SK-N-MC (cell line): Measurements from ENCODE around the gene TACC2.

Experiments used
- EZH2 ChIP-seq: fragments of 200-600 bp; sonication (generic); IDR thresholded peaks from one replicate; pipeline ENCODE4 v1.6.1; 2017; ENCODE audit warnings: antibody characterized with exemption
- POLR2AphosphoS5 ChIP-seq: IDR thresholded peaks from 2 replicates; pipeline ENCODE4 v1.6.1; 2012; ENCODE audit warnings: mild to moderate bottlenecking, low read depth, low read length, borderline replicate concordance

DNA sequence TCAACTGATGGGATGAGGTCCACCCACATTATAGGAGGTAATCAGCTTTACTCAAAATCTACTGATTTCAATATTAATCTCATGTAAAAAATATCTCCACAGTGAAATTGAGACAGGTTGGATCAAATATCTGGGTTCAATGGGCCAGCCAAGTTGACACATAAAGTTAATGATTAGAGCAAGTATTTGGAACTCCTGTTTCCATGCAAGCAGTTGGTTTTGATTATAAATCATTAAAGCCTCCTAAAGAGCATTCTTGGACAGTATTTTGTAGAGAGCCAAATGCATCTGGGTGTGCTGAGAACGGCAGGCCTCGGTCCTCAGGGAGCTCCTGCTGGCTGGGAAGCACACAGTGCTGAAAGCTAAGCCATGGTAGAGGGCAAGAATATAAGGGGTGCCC, 155.2 kb downstream of the TACC2 start:
- TF ChIP-seq POLR2AphosphoS5 (no peak), EZH2 (no peak)
